Kidney capillary endothelial cell (primary cell): ENCODE data around the gene SPPL3.
"Not testable (repeated sequence)": the region's sequence is repeated elsewhere in the genome, so short reads cannot be mapped to it uniquely, and the experiment has no call there.

Experiments
- DNase-seq: peaks from one replicate; pipeline ENCODE4 v3.0.0-alpha.2; 2018; ENCODE audit warnings: low spot score

Gene SPPL3

DNA sequence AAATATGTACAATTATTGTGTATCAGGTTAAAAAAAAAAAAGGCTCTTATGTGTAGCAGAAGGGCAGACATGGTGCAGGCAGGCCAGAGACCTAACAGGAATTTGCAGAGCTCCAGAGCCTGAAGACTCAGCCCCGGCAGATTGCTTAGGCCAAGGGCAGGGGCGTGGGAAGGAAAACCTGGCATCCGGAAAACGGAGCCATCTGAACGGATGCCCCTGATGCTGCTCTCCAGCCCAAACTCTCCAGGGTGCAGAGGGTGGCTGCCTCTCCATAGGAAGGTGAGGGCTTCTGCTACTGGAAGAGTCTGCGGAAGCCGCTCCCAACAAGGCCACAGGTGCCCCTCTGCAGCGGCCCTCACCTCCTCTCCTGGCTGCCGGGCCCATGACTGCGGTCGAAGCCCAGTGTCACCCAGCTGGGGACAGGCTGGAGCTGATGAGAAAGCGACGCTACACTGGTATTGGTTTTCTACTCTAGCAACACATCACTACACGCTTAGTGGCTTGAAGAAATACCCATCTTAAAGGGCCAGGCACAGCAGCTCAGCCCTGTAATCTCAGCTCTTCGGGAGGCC is 159.2 kb downstream of the SPPL3 start:
- no peak for DNase-seq

DNA sequence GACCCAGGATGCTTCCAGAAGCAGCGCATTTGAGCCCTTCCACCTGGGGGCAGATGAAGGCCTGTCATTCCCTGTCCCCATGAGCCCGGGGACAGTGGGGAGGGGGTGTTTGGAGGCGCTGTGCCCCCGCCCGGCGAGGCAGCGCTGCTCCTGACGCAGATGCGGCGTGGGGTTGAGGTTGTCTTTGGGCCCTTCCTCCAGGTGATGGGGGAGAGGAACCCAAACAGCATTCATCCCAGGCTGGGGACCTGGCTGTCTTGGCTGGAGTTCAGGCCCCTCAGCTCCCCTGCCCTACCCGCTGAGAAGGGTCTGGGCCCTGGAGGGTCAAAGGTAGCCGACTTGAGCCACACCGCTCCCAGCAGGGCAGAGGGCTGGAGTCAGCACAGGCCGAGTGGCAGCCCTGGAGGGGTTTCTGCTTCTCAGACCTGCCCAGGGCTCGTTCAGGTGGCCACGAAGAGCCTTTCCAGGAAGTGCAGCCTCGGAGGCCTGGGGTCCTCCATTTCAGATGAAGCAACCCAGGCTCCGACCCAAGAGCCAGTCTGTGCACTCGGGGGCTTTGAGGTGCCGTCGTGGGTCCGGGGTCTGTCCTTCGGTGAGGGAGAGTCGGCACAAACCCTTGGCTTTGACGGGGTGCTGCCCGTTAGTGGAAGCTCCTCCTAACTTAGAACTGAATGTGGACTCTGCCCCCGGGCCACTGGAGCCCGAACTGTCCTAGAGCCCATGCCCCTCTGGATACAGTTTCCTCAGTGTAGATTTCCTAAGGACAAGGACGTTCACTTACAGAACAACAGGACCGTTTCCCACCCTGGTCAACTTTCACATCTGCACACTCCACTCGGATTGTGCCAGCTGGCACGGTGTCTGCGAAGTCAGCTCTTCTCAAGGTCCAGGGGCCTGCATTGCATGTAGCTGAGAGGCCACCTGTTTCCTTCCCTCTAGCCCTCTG is 162.4 kb downstream of the SPPL3 start:
- no peak for DNase-seq

DNA sequence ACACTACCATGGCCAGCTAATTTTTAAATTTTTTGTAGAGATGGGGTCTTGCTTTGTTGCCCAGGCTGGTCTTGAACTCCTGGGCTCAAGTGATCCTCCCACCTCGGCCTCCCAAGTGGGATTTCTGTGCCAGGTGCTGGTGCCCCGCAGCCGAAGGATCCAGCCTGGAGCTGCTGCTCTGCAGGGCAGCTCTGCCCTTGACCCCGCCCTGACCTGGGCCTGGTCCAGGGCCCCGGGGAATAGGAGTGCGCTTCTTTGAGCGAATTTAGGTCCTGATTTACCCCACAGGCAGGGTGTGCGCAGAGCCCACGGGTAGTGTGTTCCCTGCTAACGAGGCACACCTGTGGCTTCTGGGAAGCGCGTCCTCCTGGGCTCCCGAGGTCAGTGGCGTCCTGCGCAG is 163.3 kb downstream of the SPPL3 start:
- DNase-seq, result no peak

DNA sequence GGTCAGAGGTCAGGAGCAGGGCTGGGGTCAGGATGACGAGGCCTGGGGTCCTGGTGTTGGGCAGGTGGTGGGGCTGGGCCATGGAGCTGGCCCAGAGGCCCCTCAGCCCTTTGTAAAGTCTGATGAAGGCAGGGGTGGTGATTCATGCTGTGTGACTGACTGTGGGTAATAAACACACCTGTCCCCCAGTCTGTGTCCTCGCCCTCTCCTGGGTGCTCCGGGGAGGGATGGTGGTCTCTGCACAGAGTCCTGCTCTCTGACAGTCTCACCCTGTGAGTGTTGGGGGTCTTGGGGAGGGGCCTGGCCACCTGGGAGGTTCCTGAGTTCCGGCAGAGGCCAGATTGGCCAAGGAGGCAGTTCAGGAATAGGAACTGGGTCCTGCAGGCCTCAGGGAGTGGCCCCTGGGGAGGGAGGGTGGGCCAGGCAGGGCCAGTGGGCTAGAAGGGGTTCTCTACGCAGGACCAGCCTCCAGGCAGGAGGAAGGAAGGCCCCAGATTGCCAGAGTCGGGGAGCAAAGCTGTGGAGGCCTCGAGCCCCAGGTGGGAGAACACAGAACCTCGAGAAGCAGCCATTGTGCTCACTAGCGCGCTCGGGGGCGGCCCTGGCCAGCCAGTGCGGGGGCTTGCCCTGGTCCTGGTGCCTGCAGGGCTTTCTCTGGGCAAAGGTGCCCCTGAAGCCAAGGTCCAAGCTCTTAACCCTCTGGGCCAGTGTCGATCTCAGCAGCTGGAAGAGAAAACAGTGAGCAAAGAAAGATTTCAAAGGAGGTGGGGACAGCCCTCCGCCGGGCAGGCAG is 164.1 kb downstream of the SPPL3 start:
- no peak for DNase-seq

DNA sequence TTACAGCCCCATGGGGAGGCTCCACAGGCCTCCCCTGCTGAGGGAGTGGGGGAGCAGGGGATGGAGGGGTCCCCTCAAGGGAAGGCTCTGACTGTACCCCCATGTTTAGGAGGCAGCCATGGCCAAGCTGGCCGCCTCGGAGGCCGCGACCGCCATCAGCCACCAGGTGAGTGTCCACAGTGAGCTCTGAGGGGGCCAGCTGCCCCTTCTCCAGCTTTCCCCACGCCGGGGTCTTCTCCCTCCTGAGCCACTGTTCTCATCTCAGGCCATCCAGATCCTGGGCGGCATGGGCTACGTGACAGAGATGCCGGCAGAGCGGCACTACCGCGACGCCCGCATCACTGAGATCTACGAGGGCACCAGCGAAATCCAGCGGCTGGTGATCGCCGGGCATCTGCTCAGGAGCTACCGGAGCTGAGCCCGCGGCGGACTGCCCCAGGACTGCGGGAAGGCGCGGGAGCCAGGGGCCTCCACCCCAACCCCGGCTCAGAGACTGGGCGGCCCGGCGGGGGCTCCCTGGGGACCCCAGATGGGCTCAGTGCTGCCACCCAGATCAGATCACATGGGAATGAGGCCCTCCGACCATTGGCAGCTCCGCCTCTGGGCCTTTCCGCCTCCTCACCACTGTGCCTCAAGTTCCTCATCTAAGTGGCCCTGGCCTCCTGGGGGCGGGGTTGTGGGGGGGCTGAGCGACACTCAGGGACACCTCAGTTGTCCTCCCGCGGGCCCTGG is 165.0 kb downstream of the SPPL3 start:
- DNase-seq, result no peak

DNA sequence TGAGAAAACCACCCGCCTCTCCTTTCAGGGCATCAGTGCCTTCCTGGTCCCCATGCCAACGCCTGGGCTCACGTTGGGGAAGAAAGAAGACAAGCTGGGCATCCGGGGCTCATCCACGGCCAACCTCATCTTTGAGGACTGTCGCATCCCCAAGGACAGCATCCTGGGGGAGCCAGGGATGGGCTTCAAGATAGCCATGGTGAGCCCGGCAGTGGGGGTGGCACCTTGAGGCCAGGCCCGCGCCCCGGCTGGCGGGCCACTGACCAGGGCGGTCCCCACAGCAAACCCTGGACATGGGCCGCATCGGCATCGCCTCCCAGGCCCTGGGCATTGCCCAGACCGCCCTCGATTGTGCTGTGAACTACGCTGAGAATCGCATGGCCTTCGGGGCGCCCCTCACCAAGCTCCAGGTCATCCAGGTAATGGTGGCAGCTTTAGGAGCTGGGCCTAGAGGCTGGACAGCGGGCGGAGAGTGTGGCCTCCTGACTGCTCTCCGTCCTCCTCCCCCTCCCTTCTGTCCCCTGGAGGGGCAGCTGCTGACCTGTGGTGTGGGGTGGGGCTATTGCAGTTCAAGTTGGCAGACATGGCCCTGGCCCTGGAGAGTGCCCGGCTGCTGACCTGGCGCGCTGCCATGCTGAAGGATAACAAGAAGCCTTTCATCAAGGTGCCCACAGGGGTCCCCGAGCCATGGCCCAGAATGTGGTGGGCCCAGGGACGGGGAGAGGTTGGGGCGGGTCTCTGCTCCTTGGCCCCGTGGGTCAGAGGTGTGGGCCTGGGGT is 165.7 kb downstream of the SPPL3 start:
- DNase-seq, result no peak

DNA sequence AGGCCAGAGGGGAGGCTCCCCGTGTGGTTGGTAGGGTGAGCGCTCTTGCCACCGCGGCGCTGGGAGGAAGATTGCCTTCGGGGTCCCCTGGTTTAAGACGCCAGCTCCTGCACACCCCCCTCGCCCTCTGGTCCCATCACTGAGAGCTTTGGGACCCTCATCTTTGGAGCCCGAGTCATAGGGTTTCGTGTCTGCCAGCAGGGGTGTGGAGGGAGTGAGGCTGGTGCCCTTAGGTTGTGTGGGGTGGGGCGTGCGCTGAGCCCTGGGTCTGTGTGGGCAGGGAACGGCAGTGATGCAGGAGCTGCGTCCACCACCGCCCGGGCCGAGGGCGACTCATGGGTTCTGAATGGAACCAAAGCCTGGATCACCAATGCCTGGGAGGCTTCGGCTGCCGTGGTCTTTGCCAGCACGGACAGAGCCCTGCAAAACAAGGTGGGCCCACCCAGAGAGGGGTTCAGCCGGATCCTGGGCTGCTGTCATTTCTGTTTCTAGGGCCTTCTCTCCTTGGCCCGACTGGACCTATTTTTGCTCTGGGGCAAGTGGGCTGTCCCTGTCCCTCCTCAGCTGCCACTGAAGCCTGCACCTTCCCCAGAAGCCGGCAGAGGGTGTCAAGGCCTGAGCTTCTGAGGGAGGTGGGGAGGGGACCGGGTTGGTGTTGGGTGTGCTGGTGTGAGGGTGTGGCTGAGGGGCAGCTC is 166.5 kb downstream of the SPPL3 start:
- no peak for DNase-seq

DNA sequence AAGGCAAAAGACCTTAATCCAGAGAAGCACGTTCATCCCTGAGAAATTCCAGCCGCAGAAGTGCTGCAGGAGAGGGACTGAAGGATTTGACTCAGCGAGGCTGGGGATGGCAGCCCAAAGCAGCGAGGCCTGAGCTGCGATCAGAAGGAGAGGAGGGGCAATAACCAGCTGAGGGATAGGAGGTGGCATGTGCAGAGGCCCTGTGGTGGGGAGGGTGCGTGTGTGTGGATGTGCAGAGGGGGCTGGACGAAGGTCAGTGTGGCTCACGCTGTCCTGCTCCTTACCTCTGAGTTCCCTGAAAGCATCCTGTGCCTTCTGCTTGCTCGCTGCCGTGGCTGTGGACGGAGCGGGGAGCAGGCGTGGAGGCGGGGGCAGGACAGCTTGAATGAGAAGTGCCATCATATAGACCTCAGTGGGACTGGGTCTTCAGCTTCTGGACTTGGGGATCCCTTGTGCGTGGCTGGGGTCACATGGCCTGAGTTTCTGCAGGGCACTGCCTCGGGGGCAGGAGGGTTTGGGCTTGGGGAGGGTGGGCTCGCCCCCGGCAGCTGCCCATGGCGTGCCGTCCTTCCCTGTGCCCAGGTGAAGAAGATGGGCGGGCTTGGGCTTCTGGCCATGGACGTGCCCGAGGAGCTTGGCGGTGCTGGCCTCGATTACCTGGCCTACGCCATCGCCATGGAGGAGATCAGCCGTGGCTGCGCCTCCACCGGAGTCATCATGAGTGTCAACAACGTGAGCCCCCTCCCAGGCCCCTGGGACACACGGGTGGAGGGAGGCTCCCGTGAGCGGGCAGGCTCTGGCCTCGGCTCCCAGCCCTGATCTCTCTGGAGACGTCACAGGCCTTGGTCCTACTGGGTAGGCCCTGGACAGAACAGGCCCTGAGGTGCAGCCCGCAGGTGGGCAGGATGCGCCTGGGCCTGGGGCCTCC is 167.5 kb downstream of the SPPL3 start:
- DNase-seq, result no peak

DNA sequence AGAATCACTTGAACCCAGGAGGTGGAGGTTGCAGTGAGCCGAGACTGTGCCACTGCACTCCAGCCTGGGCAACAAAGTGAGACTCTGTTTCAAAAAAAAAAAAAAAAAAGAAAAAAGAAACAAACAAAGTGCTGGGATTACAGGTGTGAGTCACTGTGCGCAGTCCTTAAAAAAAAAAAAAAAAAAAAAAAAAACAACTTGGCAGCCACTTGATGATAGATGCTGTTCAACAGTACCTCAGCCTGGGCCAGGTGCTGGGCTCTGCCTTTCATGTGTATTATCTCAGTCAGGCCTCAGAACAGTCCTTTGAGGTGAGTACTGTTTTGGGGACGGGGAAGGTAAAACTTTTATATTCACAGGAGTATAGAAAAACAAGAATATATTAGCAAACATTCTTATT is 169.0 kb downstream of the SPPL3 start:
- DNase-seq, result no peak

DNA sequence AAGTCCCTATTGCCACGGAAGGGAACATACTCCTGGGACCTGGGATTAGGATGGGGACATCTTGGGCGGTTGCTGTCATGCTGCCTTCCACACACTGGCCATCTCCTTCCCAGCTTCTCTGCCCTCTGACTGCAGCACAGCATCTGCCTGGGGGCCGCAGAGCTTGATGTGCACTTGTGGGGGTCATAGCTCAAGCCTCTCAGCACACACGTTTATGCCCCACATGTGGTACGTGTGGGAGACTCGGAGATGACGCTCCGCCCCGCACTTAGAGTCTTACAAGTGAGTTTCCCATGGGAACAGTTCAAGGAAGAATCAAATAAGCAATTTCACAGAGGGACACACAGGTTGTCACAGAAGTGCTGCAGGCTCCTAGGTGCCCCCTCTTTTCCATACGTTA is 169.9 kb downstream of the SPPL3 start:
- no peak for DNase-seq

DNA sequence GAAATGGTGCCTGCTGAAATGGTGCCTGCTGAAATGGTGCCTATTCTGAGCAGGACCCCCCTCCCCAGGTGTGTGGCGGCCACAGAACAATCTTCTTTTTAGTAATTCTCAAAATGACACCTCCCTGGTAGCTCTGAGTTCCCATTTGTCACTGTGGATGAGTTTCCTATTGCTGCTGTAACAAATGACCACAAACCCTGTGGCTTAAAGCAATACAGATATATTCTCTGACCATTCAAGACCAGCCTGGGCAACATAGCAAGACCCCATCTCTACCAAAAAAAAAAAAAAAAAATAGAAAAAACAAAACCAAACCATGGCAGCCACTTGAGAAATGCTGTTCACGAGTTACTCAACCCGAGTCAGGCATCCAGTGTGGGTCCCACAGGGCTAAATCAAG is 170.6 kb downstream of the SPPL3 start:
- DNase-seq, result no peak

DNA sequence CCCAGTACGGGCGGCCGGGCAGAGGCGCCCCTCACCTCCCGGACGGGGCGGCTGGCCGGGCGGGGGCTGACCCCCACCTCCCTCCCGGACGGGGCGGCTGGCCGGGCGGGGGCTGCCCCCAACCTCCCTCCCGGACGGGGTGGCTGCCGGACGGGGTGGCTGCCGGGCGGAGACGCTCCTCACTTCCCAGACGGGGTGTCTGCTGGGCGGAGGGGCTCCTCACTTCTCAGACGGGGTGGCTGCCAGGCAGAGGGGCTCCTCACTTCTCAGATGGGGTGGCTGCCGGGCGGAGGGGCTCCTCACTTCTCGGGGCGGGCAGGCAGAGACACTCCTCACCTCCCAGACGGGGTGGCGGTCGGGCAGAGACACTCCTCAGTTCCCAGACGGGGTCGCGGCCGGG is 172.0 kb downstream of the SPPL3 start:
- DNase-seq, result not testable (repeated sequence)

DNA sequence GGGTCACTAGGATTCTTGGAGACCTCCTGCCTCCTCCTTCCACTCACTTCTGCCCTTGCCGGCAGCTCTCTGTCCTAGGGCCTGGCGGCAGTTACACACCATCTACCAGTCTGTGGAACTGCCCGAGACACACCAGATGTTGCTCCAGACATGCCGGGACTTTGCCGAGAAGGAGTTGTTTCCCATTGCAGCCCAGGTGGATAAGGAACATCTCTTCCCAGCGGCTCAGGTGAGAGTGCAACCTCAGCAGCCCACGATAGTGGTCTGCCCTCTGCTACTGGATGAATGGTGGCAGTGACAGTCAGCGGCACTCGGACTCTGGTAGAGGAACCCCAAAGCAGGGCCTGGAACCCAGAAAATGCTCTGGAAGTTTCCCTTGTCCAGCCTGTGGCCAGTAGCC is 177.2 kb downstream of the SPPL3 start:
- DNase-seq, result no peak

DNA sequence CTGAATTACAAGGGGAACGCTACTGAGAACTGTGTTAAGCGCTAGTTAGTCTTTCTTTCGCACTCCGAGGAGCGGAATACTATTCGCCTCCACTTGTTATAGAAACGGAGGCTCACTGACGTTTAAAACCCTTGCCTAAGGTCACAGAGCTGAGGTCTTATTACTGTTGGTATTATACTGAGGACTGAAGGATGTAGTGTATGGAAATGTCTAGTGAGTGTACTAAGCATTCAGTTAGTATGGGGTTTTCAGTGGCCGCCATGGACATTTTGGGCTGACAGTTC is 177.7 kb downstream of the SPPL3 start:
- no peak for DNase-seq

DNA sequence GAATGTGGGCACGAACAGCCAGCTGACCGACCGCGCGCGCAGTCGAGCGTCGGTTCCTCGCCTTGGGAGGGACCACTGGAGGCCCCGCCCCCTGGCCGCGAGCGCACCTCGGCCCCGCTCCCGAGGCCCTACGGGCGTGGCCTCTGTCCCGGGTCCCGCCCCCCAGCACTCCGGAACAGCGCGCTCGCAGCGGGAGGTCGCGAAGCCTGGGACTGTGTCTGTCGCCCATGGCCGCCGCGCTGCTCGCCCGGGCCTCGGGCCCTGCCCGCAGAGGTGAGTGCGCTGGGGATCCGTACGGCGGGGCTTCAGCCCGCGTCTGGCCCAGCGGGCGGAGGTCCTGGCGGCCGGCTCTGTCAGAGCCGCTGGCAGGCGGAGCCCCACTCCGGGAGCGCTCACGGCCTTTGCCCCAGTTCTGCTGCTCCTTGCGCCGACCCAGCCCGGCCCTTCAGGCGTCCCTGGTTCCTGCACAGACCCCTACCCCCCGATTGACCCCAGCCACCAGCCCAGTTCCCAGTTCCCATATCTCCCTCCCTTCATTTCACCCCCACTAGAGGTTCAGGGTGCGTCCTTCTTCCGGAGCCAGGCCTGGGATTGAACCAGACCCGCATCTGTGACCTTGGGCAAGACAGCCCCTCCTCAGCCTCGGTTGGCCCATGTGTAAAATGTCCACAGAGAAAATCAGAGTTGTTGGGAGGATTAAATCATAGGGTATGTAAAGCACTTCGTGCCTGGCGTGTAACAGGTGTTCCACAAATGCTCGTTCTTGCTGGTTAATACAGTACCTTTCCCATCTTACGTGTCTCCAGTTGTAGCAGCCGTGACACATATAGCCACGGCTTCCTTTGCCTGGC is 178.3 kb downstream of the SPPL3 start, which contains the start of gene ACADS:
ACADS (plus strand) TSS at position 168 of the 851 bp plus-strand sequence; CDS start at position 228, 60 bp downstream.
- peak; percentile 72 for DNase-seq

DNA sequence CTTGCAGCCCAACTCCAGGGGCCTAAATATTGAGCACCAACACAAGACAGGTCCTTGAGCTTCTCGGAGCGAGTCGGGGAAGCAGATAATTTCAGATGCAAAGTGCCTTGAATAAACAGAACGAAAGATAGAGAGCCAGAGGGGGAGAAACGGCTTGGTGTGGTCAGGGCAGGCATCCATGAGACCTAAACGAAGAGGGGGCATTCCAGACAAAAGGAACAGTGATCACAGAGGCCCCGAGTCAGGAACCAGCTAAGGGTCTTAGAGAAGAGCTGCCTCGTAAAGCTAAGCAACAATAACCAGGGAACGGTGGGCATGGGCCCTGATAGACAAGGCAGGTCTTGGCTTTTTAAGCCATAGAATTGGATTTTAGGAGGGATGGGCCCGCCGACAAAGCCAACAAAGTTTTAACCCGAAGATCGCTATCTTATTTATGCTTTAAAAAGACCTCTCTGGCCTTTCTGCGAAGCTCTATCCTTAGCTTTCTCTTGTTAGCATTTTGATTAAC is 179.0 kb downstream of the SPPL3 start:
- DNase-seq, result no peak

DNA sequence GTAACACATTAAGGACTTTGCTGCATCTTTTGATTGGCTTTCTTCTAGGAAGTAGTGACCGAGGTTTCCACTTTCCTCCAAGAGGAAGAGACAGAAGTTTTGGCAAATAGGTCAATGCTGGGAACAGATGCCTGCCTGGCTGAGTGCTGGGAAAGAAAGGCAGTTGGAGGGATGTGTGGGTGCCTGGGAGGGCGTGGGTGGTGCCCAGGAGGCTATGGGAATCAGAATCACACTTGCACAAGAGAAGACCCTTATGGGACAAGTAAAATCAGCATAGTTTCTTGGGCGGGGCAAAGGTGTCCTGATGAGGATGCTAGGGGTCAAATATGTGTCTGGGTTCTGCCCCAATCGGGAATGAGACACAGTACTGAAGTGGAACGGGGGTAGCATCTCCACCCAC is 179.4 kb downstream of the SPPL3 start:
- no peak for DNase-seq

DNA sequence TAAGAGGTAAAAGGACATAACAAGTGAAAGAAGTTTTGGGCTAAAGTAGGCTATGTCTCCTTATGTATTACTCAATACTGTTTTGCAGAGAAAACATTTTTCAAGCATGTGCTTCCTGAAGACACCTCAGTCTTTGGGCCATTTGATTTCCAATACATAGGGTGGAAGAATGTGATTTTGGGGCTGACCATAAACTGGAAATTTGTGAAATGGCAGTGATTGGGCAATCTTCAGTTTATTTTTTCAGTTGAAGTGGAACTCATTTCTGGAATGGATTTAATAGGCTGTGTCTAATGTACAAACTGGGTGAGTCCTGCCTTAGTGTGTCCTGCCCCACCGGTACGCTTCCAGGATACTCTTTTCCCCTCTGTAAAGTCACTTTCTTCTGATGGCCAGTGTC is 181.4 kb downstream of the SPPL3 start:
- no peak for DNase-seq

DNA sequence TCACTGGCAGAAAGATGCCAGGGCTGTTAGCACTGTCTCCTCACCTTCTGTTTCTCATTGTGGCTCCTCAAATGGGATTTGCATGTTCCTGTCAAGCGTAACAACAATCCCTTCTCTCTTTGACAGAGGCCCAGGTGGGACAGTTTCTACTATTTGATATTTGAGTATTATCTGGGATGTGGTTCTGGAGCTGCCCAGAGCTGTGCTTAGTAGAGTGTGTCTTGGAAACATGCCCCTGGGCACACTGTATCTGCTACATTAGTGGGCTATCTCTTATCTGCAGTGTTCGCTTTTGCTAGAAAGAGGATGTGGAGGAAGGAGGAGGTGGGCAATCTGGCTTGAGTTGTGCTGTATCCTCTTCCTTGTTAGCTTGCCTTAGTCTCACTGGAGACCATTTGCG is 182.3 kb downstream of the SPPL3 start:
- DNase-seq, result no peak
